GDM1 (cell line): ENCODE data around the gene RBMS1.

Source experiments
- DNase-seq: peaks from one replicate; lab custom pipeline; 2025; lab: John Stamatoyannopoulos, UW

The RBMS1 gene

DNA sequence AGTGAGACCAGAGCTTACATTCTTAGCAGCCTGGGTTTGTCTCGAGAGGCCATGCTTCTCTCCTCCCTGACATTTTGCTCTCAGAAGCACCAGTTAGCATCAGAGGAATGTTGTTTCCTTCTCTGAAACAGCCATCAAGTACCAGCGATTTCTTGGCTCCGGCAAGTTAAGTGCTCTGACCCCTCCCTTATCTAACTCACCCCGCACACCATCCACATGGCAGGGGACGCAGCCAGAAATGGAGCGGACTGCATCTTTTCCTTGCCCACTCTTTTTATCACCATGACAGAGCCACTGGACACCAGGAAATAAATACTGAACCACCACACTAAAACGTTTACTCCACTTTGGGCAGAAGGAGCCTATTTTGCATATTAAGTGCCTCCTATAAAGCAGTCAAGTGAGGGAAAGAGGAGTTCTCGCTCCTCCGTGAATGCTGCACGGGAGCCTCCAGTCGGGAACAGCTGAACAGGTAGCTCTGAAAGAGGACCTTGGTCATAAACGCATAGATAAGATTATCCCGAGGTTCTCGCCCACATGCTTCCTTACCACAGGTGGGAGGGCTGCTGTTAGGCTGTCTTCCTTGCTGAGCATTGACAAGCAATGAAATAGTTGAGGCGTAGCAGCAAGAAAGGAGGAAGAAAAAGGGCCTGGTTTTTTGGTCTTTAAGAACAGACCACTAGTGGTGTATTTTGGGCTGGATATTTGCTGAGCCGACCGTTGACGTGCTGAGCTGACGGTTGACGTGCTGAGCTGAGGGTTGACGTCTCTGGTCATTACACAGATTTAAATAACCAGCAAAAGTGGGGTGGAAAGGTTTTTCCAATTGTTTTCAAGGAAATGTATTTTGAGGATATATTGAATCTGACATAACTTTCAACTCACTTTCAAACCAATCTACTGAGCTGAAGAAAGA is 222.2 kb downstream of the RBMS1 start:
- no peak for DNase-seq

DNA sequence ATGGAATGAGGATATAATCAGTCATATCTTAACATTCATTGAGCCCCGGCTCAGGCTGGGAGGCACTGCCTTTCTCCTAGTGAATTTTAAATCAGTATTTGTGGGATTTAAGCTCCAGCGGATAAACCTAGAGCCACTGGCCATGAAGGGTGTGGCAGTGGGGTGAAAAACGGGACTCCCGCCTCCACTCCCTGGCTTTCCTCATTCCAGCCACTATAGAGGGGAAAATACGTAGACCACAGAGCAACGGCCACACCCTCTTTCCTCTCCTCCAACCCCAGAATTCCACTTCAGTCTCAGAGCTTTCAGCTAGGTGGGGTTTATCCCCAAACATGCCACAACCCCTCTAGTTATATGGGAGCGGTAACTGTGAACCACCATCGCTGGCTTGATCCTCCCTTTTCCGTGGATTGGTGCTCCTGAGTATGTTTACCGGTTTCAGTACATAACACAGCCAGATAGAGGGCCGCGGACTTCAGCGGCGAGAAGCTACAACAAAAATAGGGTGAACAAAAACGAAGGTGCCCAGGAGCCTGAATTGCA is 223.0 kb downstream of the RBMS1 start:
- DNase-seq, result no peak

DNA sequence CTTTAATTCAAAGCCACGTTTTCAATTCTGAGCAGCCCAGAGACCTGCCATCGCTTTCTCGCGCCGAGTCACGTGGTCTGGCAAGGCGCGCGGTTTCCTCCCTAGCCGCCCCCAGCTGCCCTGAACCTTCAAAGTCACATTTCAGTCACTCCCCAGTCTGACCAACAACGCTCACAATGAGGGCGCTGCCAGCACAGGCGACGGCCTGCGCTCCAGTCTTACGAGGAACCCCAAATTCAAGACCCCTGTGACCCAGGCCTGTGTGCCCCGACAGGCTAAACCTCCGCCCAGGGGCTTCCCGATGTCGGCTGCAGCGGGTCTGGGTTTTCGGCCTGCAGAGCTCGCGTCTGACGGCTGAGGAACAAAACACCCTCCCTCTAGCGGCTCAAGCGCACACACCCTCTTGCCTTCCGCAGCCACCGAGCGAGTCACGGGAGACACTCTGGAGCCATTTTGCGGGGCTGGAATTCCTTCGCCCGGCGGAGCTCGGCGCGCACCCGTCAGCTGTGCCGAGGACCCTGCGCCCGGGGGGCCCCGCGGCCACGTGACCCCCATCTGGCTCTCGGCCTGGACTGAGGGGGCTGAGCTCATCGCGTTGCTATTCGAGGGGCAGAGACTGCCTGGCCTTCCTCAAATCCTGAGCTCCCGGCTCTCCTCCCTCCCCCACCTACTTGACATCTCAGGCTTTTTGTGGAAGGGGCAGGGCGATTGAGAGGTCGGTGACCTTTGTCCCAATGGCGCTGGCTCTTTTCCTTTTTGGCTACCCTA is 223.6 kb downstream of the RBMS1 start:
- no peak for DNase-seq

DNA sequence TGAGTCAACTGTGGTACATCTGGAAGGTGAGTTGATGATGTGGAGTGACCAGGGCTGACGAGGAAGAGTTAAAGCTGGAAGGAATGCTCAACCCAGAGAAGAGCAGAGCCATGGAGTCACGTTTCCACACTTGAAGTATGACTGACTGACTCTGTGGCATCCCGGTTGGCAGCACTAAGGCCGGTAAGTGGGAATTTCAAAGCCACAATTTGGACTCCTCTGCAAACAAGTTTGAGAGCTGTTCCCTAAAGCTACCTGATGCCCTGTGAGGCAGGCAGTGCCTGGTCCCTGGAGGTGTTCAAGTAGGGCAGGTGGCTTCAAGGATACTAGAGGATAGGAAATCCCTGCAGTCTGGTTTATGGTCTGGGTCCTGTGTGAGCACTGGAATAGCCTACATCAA is 224.2 kb downstream of the RBMS1 start:
- DNase-seq, result no peak

DNA sequence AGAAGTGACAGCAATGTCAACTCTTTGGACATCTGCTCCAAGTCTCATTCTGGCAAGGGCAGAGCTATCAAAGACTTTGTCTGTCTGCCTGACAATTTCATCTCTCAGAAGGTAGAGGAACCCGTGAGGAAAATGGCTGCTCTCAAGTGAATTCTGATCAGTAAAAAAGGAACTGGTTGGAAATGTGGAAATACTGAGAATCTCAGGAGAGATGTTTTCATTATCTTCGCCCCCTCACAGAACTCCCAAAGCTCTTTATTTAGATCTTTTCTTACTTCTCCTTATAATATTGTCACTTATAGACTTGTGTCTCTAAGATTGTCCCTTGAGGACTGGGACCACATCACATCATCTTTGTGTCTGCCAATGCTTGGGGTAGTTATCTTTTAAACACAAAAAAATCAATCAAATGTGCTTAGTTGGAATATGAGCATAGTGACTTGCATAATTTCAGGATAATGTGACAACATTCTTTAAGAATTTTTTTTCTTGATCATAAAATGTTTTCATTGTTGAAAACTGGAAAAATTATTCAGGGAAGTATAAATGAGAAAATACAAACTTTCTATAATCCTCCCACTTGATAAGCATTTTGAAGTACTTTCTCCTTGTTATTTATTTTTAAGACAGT is 225.3 kb downstream of the RBMS1 start:
- DNase-seq, result no peak

DNA sequence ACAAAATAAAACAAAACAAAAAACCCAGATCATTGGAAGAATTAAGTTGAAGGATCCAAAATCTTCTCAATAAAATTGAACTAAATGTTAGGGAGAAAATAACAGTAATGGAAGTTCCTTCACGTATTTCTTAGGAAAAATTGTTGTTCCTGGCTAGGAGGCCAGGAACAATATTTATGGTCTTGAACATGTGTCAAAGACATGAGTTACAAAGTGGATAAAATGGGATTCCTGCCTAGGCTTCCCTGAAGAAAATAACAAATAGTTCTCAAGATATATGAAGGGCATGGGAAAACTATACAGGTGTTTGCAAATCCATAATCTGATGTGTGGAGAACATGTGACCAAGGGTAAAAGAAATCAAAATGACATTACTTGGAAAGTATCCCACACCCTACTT is 225.9 kb downstream of the RBMS1 start:
- DNase-seq, result no peak

DNA sequence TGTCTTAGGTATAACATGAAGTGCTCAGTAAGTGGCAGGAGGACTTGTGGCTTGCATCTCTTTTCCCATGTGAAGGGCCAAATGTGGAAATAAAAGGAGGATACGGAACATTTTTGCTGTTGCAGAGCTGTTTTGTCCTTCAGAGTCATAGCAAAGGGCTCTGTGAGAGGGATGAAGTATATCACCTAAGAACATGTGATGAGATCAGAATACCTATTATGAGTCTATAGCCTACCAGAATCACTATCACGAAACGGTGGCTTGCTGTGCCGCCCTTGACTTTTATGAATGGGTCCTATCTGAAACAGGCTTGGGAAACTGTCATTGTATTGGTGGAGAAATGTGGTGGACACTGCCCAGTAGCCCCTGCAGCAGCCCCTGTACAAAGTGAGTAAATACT is 226.6 kb downstream of the RBMS1 start:
- no peak for DNase-seq

DNA sequence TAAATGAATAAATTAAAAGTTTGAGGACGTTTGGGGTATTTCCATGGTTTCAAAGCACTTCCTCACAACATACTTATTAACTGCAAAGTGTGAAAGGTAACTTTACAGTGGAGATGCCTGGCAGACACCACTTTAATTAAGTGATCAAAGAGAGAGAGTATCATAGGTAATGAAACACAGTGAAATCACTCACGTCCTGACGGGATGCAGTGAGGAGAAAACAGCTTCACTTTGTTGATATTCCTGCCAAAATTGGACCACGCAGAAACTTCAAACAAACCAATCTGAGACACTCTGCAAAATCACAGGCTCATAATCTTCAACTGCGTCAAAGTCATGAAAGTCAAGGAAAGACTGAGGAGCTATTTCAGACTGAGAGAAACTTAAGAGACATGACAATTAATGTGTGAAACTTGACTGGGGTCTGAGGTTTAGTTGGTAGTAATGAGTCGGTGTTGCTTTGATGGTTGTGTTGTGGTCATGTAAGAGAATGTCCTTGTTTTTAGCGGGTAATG is 227.5 kb downstream of the RBMS1 start:
- no peak for DNase-seq

DNA sequence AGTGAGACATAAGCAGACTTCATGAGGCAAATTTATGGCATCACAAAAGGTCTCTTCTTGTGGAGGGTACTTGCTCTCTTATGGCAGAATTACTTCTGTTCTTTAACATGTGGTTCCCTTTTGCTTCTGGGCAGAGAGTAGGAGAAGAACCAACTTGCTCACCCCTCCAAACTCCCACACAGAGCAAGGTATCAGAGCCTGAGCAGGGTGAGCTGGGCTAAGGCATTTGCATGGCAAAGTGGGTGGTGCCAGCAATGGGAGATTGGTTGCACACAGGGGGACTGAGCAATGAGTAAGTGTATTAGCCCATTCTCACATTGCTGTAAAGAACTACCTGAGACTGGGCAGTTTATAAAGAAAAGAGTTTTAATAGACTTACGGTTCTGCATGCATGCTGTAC is 229.3 kb downstream of the RBMS1 start:
- no peak for DNase-seq

DNA sequence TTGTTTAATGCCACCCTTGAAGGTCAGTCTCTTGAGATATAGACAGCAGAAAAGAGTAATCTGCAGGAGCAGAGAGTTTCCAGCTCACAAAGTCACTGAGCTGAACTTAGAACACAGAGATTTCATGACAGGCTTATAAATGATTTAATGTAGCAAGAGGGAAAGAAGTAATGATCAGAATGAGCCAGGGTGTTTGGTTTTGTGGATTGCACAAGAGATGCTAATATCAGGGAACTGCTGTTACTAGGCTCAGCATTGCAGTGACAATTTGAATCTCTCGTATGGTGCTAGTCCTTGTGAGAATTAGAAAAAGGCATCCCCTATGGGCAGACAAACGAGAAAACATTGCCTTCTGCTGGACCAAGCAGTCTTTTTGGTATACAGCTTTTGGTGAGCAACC is 231.9 kb downstream of the RBMS1 start:
- DNase-seq, result no peak

DNA sequence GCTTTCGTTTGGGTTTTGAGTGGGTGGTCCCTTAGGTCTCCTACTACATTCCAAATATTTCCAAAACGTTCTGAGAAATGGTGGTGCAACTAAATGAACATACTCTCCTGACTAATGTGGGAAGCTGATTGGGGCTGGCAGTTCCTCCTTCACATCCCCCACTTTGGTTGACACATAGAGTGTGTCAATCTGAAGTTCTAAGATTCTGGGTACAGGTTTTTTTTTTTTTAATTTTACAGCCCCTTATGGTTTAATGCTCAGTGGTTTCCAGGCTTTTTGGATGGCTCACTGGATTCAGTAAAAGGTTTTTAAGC is 235.2 kb downstream of the RBMS1 start:
- DNase-seq, result no peak

DNA sequence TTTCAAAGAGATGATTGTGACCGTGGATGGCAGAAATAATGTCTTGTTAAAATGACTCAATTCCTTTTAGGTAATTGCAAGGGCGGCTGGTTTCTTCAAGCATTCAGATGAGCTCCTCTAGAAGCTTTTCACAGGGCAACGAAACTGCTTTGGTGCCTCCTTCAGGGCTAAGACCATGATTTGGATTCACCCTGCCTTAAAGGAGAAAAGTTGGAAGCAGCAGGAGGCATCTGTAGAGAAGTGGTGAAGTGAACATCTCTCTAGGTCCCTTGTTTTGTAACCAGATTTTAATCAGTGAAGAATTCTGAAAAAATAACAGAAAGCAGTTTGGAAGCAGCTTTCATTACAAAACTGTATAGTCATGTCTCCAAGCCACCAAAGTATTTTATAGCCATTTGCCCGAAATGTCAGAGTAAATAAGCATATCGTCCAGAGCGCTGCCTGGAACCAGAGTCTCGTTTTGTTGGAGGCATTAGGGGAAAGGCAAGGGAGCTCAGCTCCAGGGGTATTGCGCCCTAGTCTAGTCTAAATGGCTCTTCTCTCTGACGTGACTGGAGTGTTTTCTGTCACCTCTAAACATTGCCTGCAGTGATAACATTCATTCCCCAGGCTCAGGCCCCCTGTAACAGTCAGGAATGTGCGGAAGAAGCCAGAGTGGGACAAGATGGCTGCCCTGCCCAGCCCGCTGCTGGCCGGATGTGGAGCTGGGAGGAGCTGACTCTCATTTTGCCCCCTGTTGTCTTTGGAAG is 235.7 kb downstream of the RBMS1 start:
- no peak for DNase-seq

DNA sequence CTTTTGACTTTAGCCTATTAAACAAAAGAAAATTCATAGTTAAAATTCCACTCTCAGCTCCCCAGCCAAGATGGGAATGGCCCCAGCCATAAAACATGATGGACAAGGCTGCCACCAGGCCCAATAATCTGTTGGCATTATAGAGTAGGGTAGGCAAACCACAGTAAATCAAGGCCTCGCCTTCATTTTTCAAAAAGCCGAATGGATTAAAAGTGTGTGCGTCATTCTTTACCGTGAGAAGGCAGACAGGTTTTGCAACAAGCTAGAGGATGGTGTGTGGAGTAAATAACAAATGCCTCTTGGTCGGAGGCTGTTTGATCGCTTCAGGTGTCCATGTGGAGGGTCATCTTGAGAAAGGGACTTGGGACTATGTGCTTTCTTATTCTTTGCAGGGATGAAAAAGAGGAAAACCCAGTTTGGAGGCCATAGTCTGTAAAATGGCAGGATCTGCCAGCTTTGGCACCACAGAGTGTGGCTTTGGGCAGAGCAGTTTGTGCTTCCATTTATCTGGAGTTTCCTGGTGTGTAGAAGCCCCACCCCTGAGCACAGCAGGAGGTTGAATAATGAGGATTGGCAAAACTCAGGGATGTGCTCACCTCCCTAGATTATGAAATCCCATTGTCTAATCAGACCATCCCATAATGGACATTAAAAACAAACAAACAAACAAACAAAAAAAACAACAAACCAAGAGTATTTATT is 236.4 kb downstream of the RBMS1 start:
- DNase-seq, result no peak

DNA sequence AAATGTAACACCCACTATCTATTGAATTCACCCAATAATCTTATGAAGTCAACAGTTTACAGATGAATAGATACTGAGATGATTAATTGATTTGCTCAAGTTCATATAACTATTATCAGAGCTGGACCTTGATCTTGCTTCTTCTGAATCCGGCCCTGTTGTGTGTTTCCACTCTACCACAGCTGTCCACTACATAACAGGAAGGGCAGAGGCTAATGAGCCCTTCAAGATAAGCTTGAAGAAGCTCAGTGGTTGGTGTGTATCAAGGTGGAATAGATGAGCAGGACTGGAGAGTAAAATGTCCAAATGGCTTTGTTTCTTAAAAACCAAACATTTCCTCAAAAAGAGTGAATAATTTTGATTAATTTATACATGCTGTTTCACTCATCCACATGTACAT is 237.1 kb downstream of the RBMS1 start:
- no peak for DNase-seq

DNA sequence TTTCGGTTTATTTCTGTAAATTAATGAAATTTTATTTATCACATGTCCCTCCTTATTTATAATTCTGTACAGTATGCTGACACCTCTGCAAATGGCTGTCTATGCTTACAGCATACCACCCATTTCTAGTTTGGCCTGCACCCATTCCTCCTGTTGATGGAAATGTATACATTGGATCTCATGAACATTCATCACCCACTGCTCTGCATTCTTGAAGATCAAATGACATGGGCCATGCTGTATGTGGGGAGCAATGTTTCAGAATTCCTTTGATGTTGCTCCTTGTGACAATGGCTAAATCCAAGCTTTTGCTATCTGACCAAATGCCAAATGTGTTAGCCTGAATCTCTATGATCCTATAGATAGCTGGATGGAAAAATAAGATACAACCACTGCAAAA is 238.2 kb downstream of the RBMS1 start:
- no peak for DNase-seq

DNA sequence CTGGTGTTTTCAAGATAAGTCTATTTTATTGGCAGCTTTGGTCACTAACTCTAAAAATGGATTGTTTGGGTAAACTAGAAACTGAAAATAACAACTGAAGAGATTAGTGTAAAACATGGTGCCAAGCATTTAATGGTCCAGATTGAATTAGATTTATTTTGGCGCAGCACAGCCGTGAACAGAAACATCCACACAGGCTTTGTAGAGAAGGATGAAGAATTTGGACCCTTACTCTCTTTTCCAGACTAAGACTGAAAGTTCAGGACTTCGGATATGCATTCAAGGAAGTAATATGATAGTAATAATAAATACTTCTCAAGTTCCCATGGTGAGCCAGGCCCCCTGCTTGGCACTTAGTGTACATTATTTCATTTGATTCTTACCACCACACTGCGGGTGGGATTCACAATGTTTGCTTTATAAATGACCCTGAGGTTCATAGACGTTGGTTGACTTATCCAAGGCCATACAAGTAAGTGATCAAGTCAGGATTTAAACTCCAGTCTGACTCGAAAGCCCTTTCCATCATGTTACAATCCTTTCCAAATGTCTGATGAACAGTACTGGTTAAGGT is 239.3 kb downstream of the RBMS1 start:
- DNase-seq, result no peak

DNA sequence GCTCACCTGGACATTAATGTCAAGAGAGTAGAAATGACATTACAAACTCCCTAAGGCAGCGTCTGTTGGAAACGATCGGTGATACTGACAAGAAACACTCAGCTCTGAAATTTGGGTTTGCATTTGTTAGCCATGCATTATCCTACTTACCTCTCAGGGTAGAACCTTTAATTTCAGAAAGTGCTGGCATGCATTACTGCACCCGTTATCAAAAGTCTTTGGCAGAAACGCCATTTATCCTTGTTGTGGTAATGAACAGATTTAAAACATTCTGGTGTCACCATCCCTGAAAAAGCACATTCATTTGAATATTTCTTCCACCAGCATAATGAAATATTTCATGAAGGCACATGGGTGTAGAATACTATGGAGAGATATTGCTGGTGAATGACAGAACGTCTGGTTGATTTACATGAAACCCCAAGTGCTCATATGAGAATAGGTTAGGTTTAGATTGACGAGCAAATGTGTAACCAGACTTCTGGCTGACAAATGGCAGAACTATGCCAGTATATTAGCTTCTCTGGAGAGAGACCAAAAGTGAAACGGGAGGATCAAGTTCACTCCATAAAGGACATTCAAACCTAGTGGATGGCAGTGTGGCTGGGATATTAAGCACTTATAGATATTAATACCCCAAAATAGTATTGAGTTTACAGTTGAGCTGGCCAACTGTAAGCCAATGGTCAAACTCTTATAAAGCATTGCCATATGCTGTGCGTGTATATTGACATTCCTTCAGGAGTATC is 240.0 kb downstream of the RBMS1 start:
- DNase-seq, result no peak

DNA sequence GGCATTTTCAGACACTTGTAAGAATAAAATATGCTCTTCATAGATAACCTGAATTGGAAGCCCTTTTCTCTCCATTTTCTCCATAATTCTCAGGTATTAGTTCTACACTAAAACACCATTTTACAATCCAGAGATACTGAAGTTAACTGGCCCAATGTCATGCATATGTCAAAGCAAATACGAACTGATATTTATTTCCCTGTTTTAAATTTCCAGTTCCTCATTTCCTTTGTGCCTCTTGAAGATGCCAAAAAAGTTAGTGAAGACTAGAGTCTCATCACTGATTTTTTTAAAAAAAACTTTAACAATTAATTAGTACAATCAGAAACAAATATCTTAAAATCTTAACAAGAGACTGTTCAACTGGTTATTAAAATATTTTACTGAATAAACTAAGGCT is 240.7 kb downstream of the RBMS1 start:
- DNase-seq, result no peak

DNA sequence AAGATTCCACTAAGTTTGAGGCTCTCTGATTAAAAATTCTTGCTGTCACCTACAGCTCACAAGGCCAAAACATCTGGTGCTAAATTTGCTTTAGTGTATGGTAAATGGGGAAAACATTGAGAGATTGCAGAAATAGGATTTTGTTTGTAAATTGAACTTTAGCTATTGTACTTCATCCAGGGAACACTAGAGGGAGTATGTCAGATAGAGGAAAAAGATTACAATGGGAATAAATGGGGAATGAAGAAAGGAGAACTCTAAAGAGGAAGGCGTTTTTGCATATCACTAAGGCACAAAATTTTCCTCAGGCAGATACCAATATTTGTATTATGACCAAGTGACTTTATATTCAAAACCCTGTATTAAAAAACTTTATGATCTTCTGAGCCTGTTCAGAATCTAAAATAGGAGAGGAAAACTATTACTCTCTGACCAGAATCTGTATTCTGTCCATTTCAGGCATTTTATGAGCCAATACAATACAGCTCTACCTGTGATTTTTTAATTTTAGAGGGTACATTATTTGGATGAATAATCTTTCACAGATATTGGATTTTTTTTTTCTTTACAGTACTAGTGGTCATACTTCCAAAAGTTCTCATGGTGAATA is 241.2 kb downstream of the RBMS1 start:
- peak; percentile 16 for DNase-seq

DNA sequence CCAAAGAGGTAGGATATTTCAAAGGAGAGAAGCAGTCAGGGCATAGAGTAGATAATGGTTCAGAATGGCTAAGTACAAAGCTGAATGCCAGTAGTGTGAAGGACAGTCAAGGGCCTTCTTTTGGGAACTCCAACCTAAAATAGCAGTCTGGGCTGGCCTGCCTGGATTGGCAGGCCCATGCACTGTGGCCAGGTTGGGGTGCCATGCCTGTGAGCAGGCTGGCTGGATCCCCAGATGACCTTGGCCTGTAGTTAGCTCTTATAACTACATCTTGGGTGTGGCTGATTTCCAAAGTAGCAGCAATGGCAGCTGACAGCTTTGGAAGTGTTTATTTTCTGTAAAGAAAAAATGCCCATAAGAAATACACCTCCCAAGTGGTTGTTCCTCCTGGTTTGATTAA is 242.0 kb downstream of the RBMS1 start:
- DNase-seq, result no peak
